ENCODE measurements around the gene CCDC186. TPM values are rescaled to one million over a fixed set of nuclear protein-coding genes. Genes with fewer than 3 reads are reported as not detected.

CCDC186 gene
- total and polyA plus RNA-seq, 2 of the 8 experiments (the other 6 are each of a cell fraction or from before 2014, with no cell fraction given), result 3.0 to 30.3 TPM

GRCh38 chr10:114173921-114174694 lies at the start of gene CCDC186 (continued):
- peak; percentile 76 for TF ChIP-seq PHF8 (conservative IDR thresholded peaks at IDR 0.05; ENCODE audit: low read depth, low read length)
- TF ChIP-seq KDM1A (IDR thresholded peaks at IDR 0.05; ENCODE audit: borderline replicate concordance, low read length), result no peak; the same call in 1 of the 2 replicates
- TF ChIP-seq RBBP5 (IDR thresholded peaks at IDR 0.05; ENCODE audit: borderline replicate concordance, low read depth, low read length), result peak; percentile 92
- TF ChIP-seq TAF1 (IDR thresholded peaks at IDR 0.05; ENCODE audit: low read depth, low read length), result peak; percentile 72
- TF ChIP-seq ASH2L (IDR thresholded peaks at IDR 0.05; ENCODE audit: low read length), result peak; percentile 95
- TF ChIP-seq RNF2 (IDR thresholded peaks at IDR 0.05; ENCODE audit: borderline replicate concordance, low read depth, low read length, missing control alignments, poor library complexity, severe bottlenecking), result no peak
- no peak for TF ChIP-seq EP300 (IDR thresholded peaks at IDR 0.05; ENCODE audit: borderline replicate concordance in 1 of 2, low read depth in 2 of 2, low read length in 2 of 2)
- no peak for TF ChIP-seq JUND (IDR thresholded peaks at IDR 0.05; ENCODE audit: low read length)
- no peak for TF ChIP-seq ZNF274 (IDR thresholded peaks at IDR 0.05; ENCODE audit: borderline replicate concordance, extremely low read depth, low read length)
- no peak for TF ChIP-seq GTF2F1 (IDR thresholded peaks at IDR 0.05; ENCODE audit: borderline replicate concordance, low read depth, low read length)
- TF ChIP-seq TBP (IDR thresholded peaks at IDR 0.05; ENCODE audit: low read depth, low read length), result peak; percentile 70; the same call in 1 of the 2 replicates
- no peak for TF ChIP-seq ATF2 (IDR thresholded peaks at IDR 0.05; ENCODE audit: low read length)
- no peak for TF ChIP-seq TAF7 (optimal IDR thresholded peaks at IDR 0.05; ENCODE audit: borderline replicate concordance, low read depth, low read length)
- peak; percentile 83 for TF ChIP-seq SAP30 (IDR thresholded peaks at IDR 0.05; ENCODE audit: insufficient read depth, insufficient replicate concordance, low read length)
- TF ChIP-seq CEBPB (IDR thresholded peaks at IDR 0.05; ENCODE audit: low read depth, low read length), result no peak
- peak; percentile 67 for TF ChIP-seq CREB1 (IDR thresholded peaks at IDR 0.05)
- TF ChIP-seq BACH1 (IDR thresholded peaks at IDR 0.05; ENCODE audit: low read length), result no peak
